ENCODE results near the gene ARSI.

The ARSI gene

GRCh38 chr5:150294551-150295071 is 8.1 kb downstream of the ARSI start:
- ChIA-PET CTCF (interaction anchor here (0.6 to 1.3 kb wide), 3 partner anchors 19 to 616 kb away, joined by 3 to 5 read pairs (median 3); no protein-coding TSS in a partner anchor), POLR2A (interaction anchor here (0.6 kb wide), 1 partner anchor 30 kb away, joined by 3 read pairs; no protein-coding TSS in a partner anchor)
- H3K27ac ChIP-seq (ENCODE audit: insufficient read depth in 1 of 2, low read depth in 1 of 2, low read length in 2 of 2, poor library complexity in 1 of 2, severe bottlenecking in 2 of 2), result no peak overlapping the region
- no peaks in the 10 kb centered on the region for H3K9me3 ChIP-seq (ENCODE audit: control extremely low read depth in 1 of 5, control insufficient read depth in 4 of 5, insufficient read depth in 2 of 5, low read depth in 1 of 5, low read length in 4 of 5)
- no peak for DNase-seq
- no peaks in the 10 kb centered on the region for H3K36me3 ChIP-seq (ENCODE audit: control insufficient read depth in 4 of 4, insufficient read depth in 4 of 4, low read length in 3 of 4)
- H3K4me3 ChIP-seq (ENCODE audit: control insufficient read depth in 1 of 7, extremely low read depth in 1 of 7, insufficient read depth in 4 of 7, low read depth in 2 of 7, low read length in 6 of 7), result no peak overlapping the region
- peaks cover 0 to 2% (median 0%) of the 10 kb centered on the region in 4 experiments for H3K4me1 ChIP-seq (ENCODE audit: control extremely low read depth in 1 of 4, control insufficient read depth in 4 of 4, insufficient read depth in 4 of 4, low read length in 3 of 4)
- H3K27me3 ChIP-seq (replicated peaks in 2 of 5; ENCODE audit: control insufficient read depth in 4 of 5, insufficient read depth in 5 of 5, low read length in 4 of 5), result peaks cover 0 to 8% (median 0%) of the 10 kb centered on the region in 5 experiments
- 100% methylated on average over 7 of the region's 10 CpGs for WGBS (ENCODE audit: insufficient coverage)

DNA sequence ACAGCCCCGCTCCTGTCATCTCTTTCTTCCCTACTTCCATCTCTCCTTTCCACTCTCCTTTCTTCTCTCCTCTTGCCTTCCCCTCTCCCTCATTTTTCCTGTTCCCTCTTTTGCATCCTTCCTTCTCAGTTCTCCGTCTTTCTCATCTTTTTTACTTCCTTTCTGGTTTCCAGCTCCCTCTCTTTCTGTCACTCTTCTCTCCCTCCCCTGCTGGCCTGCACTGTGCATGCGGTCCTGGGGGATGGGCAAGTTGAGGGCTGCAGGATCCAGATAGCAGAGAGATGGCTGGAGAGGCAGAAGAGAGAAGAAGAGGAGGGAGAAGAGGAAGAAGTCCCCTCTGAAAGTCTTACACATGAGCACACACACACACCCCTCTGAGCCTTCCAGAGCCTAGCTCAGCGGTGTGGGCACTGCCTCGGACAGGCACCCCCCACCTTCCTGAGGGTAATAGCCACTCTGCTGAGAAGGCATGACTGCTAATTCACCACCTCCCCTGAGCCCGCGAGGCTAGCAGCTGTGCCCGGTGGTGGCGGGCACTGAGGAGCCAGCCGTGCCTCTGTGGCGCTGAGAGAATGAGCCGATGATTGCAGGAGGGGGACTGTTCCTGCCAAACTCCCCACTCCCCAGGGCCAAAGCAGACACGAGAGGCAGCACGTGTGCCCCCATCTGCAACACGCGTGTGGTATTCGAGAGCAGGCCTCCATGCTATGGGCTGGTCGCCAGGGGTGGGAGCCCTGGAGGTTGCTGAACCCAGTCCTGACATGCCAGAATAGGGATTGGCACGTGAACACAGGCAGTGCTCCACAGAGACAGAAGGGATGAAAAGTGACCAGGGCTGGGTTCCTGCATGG is 9.4 kb downstream of the ARSI start:
- H3K27me3 ChIP-seq (replicated peaks in 2 of 5; ENCODE audit: control insufficient read depth in 4 of 5, insufficient read depth in 5 of 5, low read length in 4 of 5), result peaks cover 0 to 11% (median 1%) of the 10 kb centered on the region in 5 experiments
- H3K27ac ChIP-seq (ENCODE audit: insufficient read depth in 1 of 2, low read depth in 1 of 2, low read length in 2 of 2, poor library complexity in 1 of 2, severe bottlenecking in 2 of 2), result no peak overlapping the region
- CTCF ChIA-PET, result no interaction called here
- POLR2A ChIA-PET, result no interaction called here
- 83% methylated on average over 17 of the region's 19 CpGs for WGBS (ENCODE audit: insufficient coverage)
- H3K36me3 ChIP-seq (ENCODE audit: control insufficient read depth in 4 of 4, insufficient read depth in 4 of 4, low read length in 3 of 4), result no peaks in the 10 kb centered on the region
- H3K4me3 ChIP-seq (ENCODE audit: control insufficient read depth in 1 of 7, extremely low read depth in 1 of 7, insufficient read depth in 4 of 7, low read depth in 2 of 7, low read length in 6 of 7), result no peak overlapping the region
- no peaks in the 10 kb centered on the region for H3K9me3 ChIP-seq (ENCODE audit: control extremely low read depth in 1 of 5, control insufficient read depth in 4 of 5, insufficient read depth in 2 of 5, low read depth in 1 of 5, low read length in 4 of 5)
- DNase-seq, result peak in 2 of 3 donors; percentile 25 to 48
- peaks cover 0 to 2% (median 0%) of the 10 kb centered on the region in 4 experiments for H3K4me1 ChIP-seq (ENCODE audit: control extremely low read depth in 1 of 4, control insufficient read depth in 4 of 4, insufficient read depth in 4 of 4, low read length in 3 of 4)

DNA sequence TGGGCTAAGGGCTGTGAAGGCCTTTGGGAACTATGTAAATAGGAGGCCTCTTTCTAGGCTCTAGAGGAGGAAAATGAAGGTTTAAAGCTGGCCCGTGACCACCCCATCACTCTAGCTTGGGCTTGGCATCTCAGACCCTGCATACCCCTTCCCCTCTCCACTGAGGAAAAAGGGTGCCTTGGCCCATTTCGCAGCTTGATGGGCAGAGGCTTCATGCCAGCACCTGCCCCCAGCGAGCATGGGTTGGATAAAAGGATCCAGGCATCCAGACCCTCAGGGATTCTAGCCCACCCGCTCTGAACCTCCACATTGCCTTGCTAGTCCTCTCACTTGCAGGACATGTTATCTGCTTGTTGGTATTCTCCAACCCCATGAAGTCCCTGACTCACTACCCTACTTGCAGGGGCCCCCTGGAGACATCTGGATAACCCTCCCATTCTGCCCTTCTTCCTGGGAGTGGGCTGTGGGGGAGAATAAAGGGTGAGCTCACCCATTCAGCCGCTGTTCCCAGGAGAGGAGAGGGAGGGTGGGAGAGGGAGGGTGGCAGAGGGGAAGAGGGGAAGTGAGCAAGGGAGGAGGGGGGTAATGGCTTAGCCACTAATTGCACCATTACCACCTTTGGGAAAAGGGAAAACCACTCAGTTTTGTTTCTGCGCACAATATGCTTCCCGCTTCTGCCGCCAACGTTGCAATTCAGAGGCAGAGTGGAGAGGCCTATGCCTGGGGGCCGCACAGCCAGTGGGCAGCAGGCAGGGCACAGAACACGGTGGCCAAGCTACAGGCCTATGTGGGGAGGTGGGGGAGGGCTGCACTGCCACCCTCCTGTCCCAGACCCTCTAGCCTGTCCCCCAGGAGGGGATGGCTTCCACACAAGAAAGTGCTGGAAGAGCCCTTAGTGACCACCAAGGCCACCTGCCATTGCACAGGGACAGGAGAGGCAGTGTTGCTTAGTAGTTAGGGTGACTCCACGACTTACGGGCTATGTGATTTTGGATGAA is 11.0 kb downstream of the ARSI start:
- Histone ChIP-seq H3K4me3 (ENCODE audit: control insufficient read depth in 1 of 7, extremely low read depth in 1 of 7, insufficient read depth in 4 of 7, low read depth in 2 of 7, low read length in 6 of 7) (no peak overlapping the region), H3K9me3 (ENCODE audit: control extremely low read depth in 1 of 5, control insufficient read depth in 4 of 5, insufficient read depth in 2 of 5, low read depth in 1 of 5, low read length in 4 of 5) (no peaks in the 10 kb centered on the region), H3K4me1 (ENCODE audit: control extremely low read depth in 1 of 4, control insufficient read depth in 4 of 4, insufficient read depth in 4 of 4, low read length in 3 of 4) (peaks cover 0 to 2% (median 0%) of the 10 kb centered on the region in 4 experiments), H3K27ac (ENCODE audit: insufficient read depth in 1 of 2, low read depth in 1 of 2, low read length in 2 of 2, poor library complexity in 1 of 2, severe bottlenecking in 2 of 2) (no peak overlapping the region), H3K27me3 (replicated peaks in 2 of 5; ENCODE audit: control insufficient read depth in 4 of 5, insufficient read depth in 5 of 5, low read length in 4 of 5) (peaks cover 0 to 11% (median 1%) of the 10 kb centered on the region in 5 experiments), H3K36me3 (ENCODE audit: control insufficient read depth in 4 of 4, insufficient read depth in 4 of 4, low read length in 3 of 4) (no peaks in the 10 kb centered on the region)
- WGBS (ENCODE audit: insufficient coverage), result 94% methylated on average over 6 of the region's 13 CpGs
- ChIA-PET POLR2A (no interaction called here), CTCF (interaction anchor here (0.6 to 1.5 kb wide), 2 partner anchors 17 to 74 kb away, joined by 3 to 4 read pairs; no protein-coding TSS in a partner anchor)
- DNase-seq, result no peak

DNA sequence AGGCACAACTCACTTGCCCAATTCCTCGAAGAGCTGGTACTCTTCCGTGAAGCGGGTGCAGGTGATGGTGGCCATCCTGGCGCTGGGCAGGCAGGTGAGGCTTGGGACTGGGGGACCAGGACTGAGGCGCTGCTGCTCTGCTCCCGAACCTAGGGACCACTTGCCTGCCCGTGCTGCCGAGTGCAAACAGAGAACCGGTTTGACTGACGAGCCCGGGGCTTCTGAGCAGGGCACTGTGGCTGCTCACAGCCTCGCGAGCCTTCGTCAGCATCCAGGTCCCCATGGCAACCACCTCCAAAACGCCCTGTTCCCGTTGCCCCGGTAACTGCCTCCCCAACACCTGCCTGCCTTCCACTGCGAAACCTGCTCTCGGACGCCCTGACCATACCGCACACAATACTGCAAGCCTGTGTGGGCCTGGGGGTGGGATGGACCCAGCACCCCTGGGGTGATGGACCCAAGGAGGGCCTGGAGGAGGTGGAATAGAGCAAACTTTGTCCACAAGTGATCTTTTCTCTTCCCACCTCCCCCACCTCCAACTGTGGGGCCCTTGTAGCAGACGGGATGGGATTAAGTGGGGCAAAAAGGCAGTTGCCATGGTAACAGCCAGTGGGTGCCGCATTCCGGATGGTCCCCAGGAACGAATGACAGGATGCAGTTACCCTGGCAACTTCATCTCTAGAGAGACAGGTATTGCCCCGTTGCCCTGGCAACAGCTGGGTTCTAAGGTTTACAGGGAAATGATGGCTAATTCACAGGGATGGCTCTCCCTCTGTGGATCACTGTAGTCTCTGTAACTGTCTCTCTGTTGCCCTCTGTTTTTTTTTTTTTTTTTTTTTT is 12.9 kb downstream of the ARSI start, which contains the start of gene CAMK2A:
TSS of gene CAMK2A (minus strand) at position 223 of the 840 bp plus-strand sequence. CDS start at position 75, 148 bp downstream.
- DNase-seq, result peak in 1 of 3 donors; percentile 12
- ChIA-PET CTCF (interaction anchor here (0.9 to 1.6 kb wide), 3 partner anchors 10 to 61 kb away, joined by 3 to 4 read pairs (median 4); no protein-coding TSS in a partner anchor), POLR2A (no interaction called here)
- Histone ChIP-seq H3K36me3 (ENCODE audit: control insufficient read depth in 4 of 4, insufficient read depth in 4 of 4, low read length in 3 of 4) (no peaks in the 10 kb centered on the region), H3K27ac (ENCODE audit: insufficient read depth in 1 of 2, low read depth in 1 of 2, low read length in 2 of 2, poor library complexity in 1 of 2, severe bottlenecking in 2 of 2) (no peak within 1 kb of the TSS), H3K4me3 (ENCODE audit: control insufficient read depth in 1 of 7, extremely low read depth in 1 of 7, insufficient read depth in 4 of 7, low read depth in 2 of 7, low read length in 6 of 7) (no peak within 1 kb of the TSS), H3K27me3 (replicated peaks in 2 of 5; ENCODE audit: control insufficient read depth in 4 of 5, insufficient read depth in 5 of 5, low read length in 4 of 5) (peaks cover 0 to 11% (median 1%) of the 10 kb centered on the region in 5 experiments), H3K9me3 (ENCODE audit: control extremely low read depth in 1 of 5, control insufficient read depth in 4 of 5, insufficient read depth in 2 of 5, low read depth in 1 of 5, low read length in 4 of 5) (no peaks in the 10 kb centered on the region), H3K4me1 (ENCODE audit: control extremely low read depth in 1 of 4, control insufficient read depth in 4 of 4, insufficient read depth in 4 of 4, low read length in 3 of 4) (peaks cover 0 to 2% (median 0%) of the 10 kb centered on the region in 4 experiments)
- 52% methylated on average over 24 of the region's 26 CpGs for WGBS (ENCODE audit: insufficient coverage)

DNA sequence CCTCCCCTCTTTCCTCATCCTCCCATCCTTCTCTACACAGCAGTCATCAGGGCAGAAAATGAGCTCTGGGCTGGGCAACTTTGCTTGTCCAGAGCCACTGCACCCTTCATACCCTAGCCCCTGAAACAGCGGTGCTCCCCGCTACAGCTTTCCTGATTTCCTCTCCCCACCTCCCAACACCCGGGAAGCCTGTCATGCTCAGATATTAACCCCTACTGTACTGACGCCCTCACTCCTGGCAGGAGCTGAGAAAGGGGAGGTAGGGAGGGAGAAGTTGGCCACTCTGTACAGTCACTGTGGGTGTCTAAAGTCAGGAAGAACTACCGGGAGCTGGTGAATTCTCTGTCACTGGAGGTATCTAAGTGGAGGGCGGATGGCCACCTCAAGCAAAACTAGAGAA is 13.9 kb downstream of the ARSI start:
- peaks cover 0 to 11% (median 1%) of the 10 kb centered on the region in 5 experiments for H3K27me3 ChIP-seq (replicated peaks in 2 of 5; ENCODE audit: control insufficient read depth in 4 of 5, insufficient read depth in 5 of 5, low read length in 4 of 5)

DNA sequence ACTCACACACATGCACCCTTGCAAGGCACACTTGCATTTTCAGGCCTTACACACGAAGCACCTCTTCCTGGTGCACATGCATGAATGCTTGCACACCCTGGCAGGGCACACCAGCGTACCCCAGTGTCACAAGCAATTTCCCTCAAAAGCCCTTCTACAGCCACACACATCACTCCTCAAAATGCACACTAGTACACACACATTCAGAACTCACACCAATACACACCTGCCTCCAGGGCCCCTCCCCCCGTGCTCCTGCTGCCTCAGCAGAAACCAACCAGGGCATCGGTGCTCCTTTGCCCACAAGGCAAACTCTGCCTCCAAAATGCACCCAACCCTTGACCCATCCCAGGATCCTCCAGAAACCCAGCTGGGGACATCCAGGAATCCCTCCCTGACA is 14.3 kb downstream of the ARSI start:
- no peaks in the 10 kb centered on the region for H3K9me3 ChIP-seq (ENCODE audit: control extremely low read depth in 1 of 5, control insufficient read depth in 4 of 5, insufficient read depth in 2 of 5, low read depth in 1 of 5, low read length in 4 of 5)
- ChIA-PET POLR2A (no interaction called here), CTCF (interaction anchor here (0.8 to 1.6 kb wide), 4 partner anchors 11 to 62 kb away, joined by 3 to 4 read pairs (median 4); no protein-coding TSS in a partner anchor)
- H3K27me3 ChIP-seq (replicated peaks in 2 of 5; ENCODE audit: control insufficient read depth in 4 of 5, insufficient read depth in 5 of 5, low read length in 4 of 5), result peaks cover 0 to 11% (median 1%) of the 10 kb centered on the region in 5 experiments
- peaks cover 0 to 2% (median 0%) of the 10 kb centered on the region in 4 experiments for H3K4me1 ChIP-seq (ENCODE audit: control extremely low read depth in 1 of 4, control insufficient read depth in 4 of 4, insufficient read depth in 4 of 4, low read length in 3 of 4)
- H3K27ac ChIP-seq (ENCODE audit: insufficient read depth in 1 of 2, low read depth in 1 of 2, low read length in 2 of 2, poor library complexity in 1 of 2, severe bottlenecking in 2 of 2), result no peak overlapping the region
- no peak overlapping the region for H3K4me3 ChIP-seq (ENCODE audit: control insufficient read depth in 1 of 7, extremely low read depth in 1 of 7, insufficient read depth in 4 of 7, low read depth in 2 of 7, low read length in 6 of 7)
- WGBS (ENCODE audit: insufficient coverage), result 96% methylated on average over 4 of the region's 4 CpGs
- no peaks in the 10 kb centered on the region for H3K36me3 ChIP-seq (ENCODE audit: control insufficient read depth in 4 of 4, insufficient read depth in 4 of 4, low read length in 3 of 4)
- no peak for DNase-seq

More for the DNA sequence above, 13.9 kb downstream of the ARSI start:
- CTCF ChIA-PET, result interaction anchor here (0.8 to 1.6 kb wide), 4 partner anchors 11 to 62 kb away, joined by 3 to 4 read pairs (median 4); no protein-coding TSS in a partner anchor
- WGBS (ENCODE audit: insufficient coverage), result 100% methylated on average over 1 of the region's 6 CpGs
- Histone ChIP-seq H3K36me3 (ENCODE audit: control insufficient read depth in 4 of 4, insufficient read depth in 4 of 4, low read length in 3 of 4) (no peaks in the 10 kb centered on the region), H3K4me1 (ENCODE audit: control extremely low read depth in 1 of 4, control insufficient read depth in 4 of 4, insufficient read depth in 4 of 4, low read length in 3 of 4) (peaks cover 0 to 2% (median 0%) of the 10 kb centered on the region in 4 experiments), H3K4me3 (ENCODE audit: control insufficient read depth in 1 of 7, extremely low read depth in 1 of 7, insufficient read depth in 4 of 7, low read depth in 2 of 7, low read length in 6 of 7) (no peak overlapping the region), H3K27ac (ENCODE audit: insufficient read depth in 1 of 2, low read depth in 1 of 2, low read length in 2 of 2, poor library complexity in 1 of 2, severe bottlenecking in 2 of 2) (no peak overlapping the region), H3K9me3 (ENCODE audit: control extremely low read depth in 1 of 5, control insufficient read depth in 4 of 5, insufficient read depth in 2 of 5, low read depth in 1 of 5, low read length in 4 of 5) (no peaks in the 10 kb centered on the region)
- POLR2A ChIA-PET, result no interaction called here
- DNase-seq, result no peak

Measured in common myeloid progenitor, CD34-positive (primary cell).